T47D (cell line): Measurements from ENCODE around the gene CCDC88C.

Experiments
- DNase-seq, 2 experiments: peaks; one replicate each; pipeline versions ENCODE4 v3.0.0 to v3.0.0-alpha.2; 2011 to 2012; ENCODE audit warnings: low read depth in 1 of 2, low spot score in 1 of 2
- JUND ChIP-seq: IDR thresholded peaks from 2 replicates; pipeline ENCODE4 v1.6.1; 2012; ENCODE audit warnings: low read depth
- in situ Hi-C: cut with HindIII; loops from 2 replicates; pipeline ENCODE4 v1.10.0; 2016; ENCODE audit warnings: low sequenced_read_pairs, low pct_unique_long_range_greater_than_20kb

The CCDC88C gene

GRCh38 chr14:91358025-91358319 lies 59.6 kb downstream of the CCDC88C start:
- no peak for DNase-seq
- no peak for TF ChIP-seq JUND
- in situ Hi-C loops = no loop called here

- no peak for TF ChIP-seq JUND
- in situ Hi-C loops = no loop called here
- DNase-seq = no peak
Observed at GRCh38 chr14:91357272-91358024, 60.2 kb downstream of the CCDC88C start.

GRCh38 chr14:91356181-91356763 lies 61.3 kb downstream of the CCDC88C start:
- TF ChIP-seq JUND = no peak
- DNase-seq = no peak
- in situ Hi-C loops = no loop called here

GRCh38 chr14:91354979-91355685 lies 62.5 kb downstream of the CCDC88C start:
- TF ChIP-seq JUND = no peak
- in situ Hi-C loops = no loop called here
- no peak for DNase-seq

GRCh38 chr14:91354221-91354916 lies 63.3 kb downstream of the CCDC88C start:
- in situ Hi-C loops = no loop called here
- TF ChIP-seq JUND = no peak
- no peak for DNase-seq

- in situ Hi-C loops = no loop called here
Observed at GRCh38 chr14:91352728-91353692, 64.6 kb downstream of the CCDC88C start.

GRCh38 chr14:91352053-91352452 lies 65.6 kb downstream of the CCDC88C start:
- TF ChIP-seq JUND = no peak
- in situ Hi-C loops = no loop called here
- DNase-seq = no peak

More at GRCh38 chr14:91352728-91353692, 64.6 kb downstream of the CCDC88C start:
- TF ChIP-seq JUND = no peak
- DNase-seq = no peak

GRCh38 chr14:91351512-91351862 lies 66.1 kb downstream of the CCDC88C start:
- in situ Hi-C loops = no loop called here
- DNase-seq = no peak
- TF ChIP-seq JUND = no peak

- in situ Hi-C loops = no loop called here
- DNase-seq = no peak
- TF ChIP-seq JUND = no peak
Observed at GRCh38 chr14:91350813-91351511, 66.7 kb downstream of the CCDC88C start.

GRCh38 chr14:91350483-91350812 lies 67.2 kb downstream of the CCDC88C start:
- no peak for TF ChIP-seq JUND
- DNase-seq = no peak
- in situ Hi-C loops = no loop called here

- DNase-seq = no peak
- in situ Hi-C loops = no loop called here
- no peak for TF ChIP-seq JUND
Observed at GRCh38 chr14:91349481-91350074, 68.0 kb downstream of the CCDC88C start.
